ENCODE measurements around the gene PDCD2L. TPM values are rescaled to one million over a fixed set of nuclear protein-coding genes. Genes with fewer than 3 reads are reported as not detected.

Gene PDCD2L
- total and polyA plus RNA-seq, 2 experiments from 2014 or later: 6.3 to 9.8 TPM

- 90% methylated on average over 7 of the region's 7 CpGs for WGBS (ENCODE audit: low lambda C conversion rate, missing lambda C conversion rate)
- H2AFZ ChIP-seq: no peak overlapping the region
- no peak overlapping the region for H3K4me2 ChIP-seq
- H3K27ac ChIP-seq: no peak overlapping the region
- DNase-seq (ENCODE audit: low spot score): no peak
- H3K79me2 ChIP-seq: no peaks in the 10 kb centered on the region
- H3K9me2 ChIP-seq (replicated peaks; ENCODE audit: insufficient read depth): no peaks in the 10 kb centered on the region
- H3K27me3 ChIP-seq: no peaks in the 10 kb centered on the region
- H3K4me1 ChIP-seq (ENCODE audit: insufficient read depth): no peaks in the 10 kb centered on the region
- H4K20me1 ChIP-seq (ENCODE audit: insufficient read depth, poor library complexity, severe bottlenecking): no peaks in the 10 kb centered on the region
- H3K9me3 ChIP-seq (ENCODE audit: low read depth): no peaks in the 10 kb centered on the region
- no peak for TF ChIP-seq CTCF (IDR thresholded peaks at IDR 0.05; ENCODE audit: poor library complexity)
- TF ChIP-seq EZH2phosphoT487 (IDR thresholded peaks at IDR 0.05; ENCODE audit: low read depth, severe bottlenecking, unreplicated experiment): no peak
- H3K4me3 ChIP-seq: no peak overlapping the region
- H3K36me3 ChIP-seq (replicated peaks; ENCODE audit: insufficient read depth, low read depth): no peaks in the 10 kb centered on the region
Measured at GRCh38 chr19:34416021-34416545, 11.9 kb downstream of the PDCD2L start.

- no peaks in the 10 kb centered on the region for H3K27me3 ChIP-seq
- no peaks in the 10 kb centered on the region for H3K9me3 ChIP-seq (ENCODE audit: low read depth)
- DNase-seq (ENCODE audit: low spot score): no peak
- H3K27ac ChIP-seq: no peak overlapping the region
- no peaks in the 10 kb centered on the region for H3K36me3 ChIP-seq (replicated peaks; ENCODE audit: insufficient read depth, low read depth)
- WGBS (ENCODE audit: low lambda C conversion rate, missing lambda C conversion rate): 95% methylated on average over 4 of the region's 4 CpGs
- no peaks in the 10 kb centered on the region for H4K20me1 ChIP-seq (ENCODE audit: insufficient read depth, poor library complexity, severe bottlenecking)
- no peaks in the 10 kb centered on the region for H3K79me2 ChIP-seq
- no peak overlapping the region for H3K4me3 ChIP-seq
- H3K4me1 ChIP-seq (ENCODE audit: insufficient read depth): no peaks in the 10 kb centered on the region
- no peak overlapping the region for H2AFZ ChIP-seq
- no peak for TF ChIP-seq EZH2 (IDR thresholded peaks at IDR 0.05; ENCODE audit: borderline replicate concordance)
- TF ChIP-seq EZH2phosphoT487 (IDR thresholded peaks at IDR 0.05; ENCODE audit: low read depth, severe bottlenecking, unreplicated experiment): no peak
- TF ChIP-seq CTCF (IDR thresholded peaks at IDR 0.05; ENCODE audit: poor library complexity): no peak
- no peaks in the 10 kb centered on the region for H3K9me2 ChIP-seq (replicated peaks; ENCODE audit: insufficient read depth)
- H3K4me2 ChIP-seq: no peak overlapping the region
Measured at GRCh38 chr19:34418300-34418699, 14.1 kb downstream of the PDCD2L start.

- Histone ChIP-seq H3K9me2 (replicated peaks; ENCODE audit: insufficient read depth) (no peaks in the 10 kb centered on the region), H2AFZ (no peak overlapping the region), H3K9me3 (ENCODE audit: low read depth) (no peaks in the 10 kb centered on the region), H3K79me2 (peaks cover 30% of the 10 kb centered on the region), H4K20me1 (ENCODE audit: insufficient read depth, poor library complexity, severe bottlenecking) (peaks cover 24% of the 10 kb centered on the region), H3K4me2 (no peak overlapping the region), H3K4me3 (no peak overlapping the region), H3K27ac (no peak overlapping the region), H3K36me3 (replicated peaks; ENCODE audit: insufficient read depth, low read depth) (no peaks in the 10 kb centered on the region), H3K4me1 (ENCODE audit: insufficient read depth) (peaks cover 16% of the 10 kb centered on the region), H3K27me3 (no peaks in the 10 kb centered on the region)
- no peak for DNase-seq (ENCODE audit: low spot score)
- 94% methylated on average over 8 of the region's 8 CpGs for WGBS (ENCODE audit: low lambda C conversion rate, missing lambda C conversion rate)
- TF ChIP-seq EZH2 (IDR thresholded peaks at IDR 0.05; ENCODE audit: borderline replicate concordance) (no peak), EZH2phosphoT487 (IDR thresholded peaks at IDR 0.05; ENCODE audit: low read depth, severe bottlenecking, unreplicated experiment) (no peak), CTCF (IDR thresholded peaks at IDR 0.05; ENCODE audit: poor library complexity) (no peak)
Measured at GRCh38 chr19:34426096-34426661, 22.0 kb downstream of the PDCD2L start.

All from hepatocyte (in vitro differentiated cells).